GM18868 (cell line): ENCODE measurements around the gene PTPRM.

Experiments
- ATAC-seq: cut with Tn5 transposase; IDR thresholded peaks from one replicate; pipeline ENCODE4 v1.9.1; 2021; ENCODE audit warnings: mild to moderate bottlenecking, moderate library complexity; ENCODE audit not compliant: unreplicated experiment

The PTPRM gene

DNA sequence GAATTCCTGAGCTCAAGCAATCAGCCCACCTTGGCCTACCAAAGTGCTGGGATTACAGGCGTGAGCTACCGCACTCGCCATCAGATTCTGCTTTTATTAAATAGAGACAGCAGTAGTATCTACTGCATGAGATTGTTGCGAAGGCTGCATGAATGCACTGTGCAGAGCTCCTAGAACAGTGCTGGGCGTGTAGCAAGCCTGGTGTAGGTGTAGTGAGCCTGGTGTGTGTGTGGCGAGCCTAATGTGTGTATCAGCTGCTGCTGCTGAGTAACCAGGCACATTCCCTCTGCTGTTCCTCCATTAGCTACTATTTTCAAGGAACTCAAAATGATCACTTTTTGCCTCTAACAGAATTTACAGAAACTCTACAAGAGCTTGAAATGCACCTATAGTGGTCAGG, 57.6 kb downstream of the PTPRM start:
- no peak for ATAC-seq

DNA sequence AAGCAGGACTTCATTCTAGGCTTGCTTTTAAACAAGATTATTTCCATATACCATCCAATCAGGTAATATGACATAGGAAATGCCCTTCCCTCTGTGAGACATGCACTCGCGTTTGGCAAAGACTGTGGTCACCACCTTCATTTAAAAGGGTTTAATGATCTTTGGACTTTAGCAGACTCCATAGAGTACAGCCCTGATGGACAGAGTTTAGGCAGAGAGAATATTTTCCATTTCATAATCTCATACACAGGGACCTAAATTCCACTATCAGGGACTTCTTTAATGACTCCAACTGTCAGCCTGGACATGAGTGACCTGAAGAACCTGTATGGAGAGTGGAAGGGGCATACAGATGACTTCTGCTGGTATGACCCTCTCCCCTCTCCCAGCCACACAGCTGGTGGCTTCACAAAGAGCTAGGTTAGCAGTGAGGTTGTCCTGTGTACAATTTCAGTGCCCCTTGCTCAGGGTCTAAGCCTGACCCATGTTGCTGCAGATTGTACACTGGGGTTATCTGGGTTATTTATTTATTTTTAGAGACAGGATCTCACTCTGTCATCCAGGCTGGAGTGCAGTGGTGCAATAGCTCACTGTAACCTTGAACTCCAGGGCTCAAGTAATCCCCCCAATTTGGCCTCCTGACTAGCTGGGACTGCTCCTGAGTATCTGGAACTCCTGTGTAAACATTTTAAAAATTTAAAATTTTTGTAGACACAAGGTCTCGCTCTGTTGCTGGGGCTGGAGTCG, 59.2 kb downstream of the PTPRM start:
- ATAC-seq, result no peak

- no peak for ATAC-seq
These were observed 59.9 kb downstream of the PTPRM start for GRCh38 chr18:7626922-7627440.

- no peak for ATAC-seq
These were observed 62.3 kb downstream of the PTPRM start for GRCh38 chr18:7629416-7629815.

- no peak for ATAC-seq
These were observed 63.8 kb downstream of the PTPRM start for GRCh38 chr18:7630731-7631442.

GRCh38 chr18:7632152-7633098, 65.3 kb downstream of the PTPRM start:
- no peak for ATAC-seq

DNA sequence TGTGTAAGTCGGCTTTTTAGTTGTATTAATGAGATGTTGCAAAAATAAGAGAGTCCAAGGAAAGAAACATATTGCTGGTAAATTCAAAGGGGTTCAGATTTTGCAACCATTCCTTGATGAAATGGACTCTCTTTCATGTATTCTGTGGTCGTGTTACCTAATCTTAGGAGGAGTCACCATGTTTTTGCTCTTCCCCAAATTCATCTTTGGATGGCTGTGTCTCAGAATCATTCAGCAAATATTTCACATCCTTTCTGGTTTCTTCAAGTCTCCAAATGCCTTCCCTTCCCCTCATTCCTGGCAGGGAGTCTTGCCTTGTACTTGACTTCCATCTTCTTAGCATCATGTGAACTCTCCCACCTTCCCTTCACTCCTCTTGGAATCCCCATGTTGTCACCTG, 66.1 kb downstream of the PTPRM start:
- ATAC-seq, result no peak

DNA sequence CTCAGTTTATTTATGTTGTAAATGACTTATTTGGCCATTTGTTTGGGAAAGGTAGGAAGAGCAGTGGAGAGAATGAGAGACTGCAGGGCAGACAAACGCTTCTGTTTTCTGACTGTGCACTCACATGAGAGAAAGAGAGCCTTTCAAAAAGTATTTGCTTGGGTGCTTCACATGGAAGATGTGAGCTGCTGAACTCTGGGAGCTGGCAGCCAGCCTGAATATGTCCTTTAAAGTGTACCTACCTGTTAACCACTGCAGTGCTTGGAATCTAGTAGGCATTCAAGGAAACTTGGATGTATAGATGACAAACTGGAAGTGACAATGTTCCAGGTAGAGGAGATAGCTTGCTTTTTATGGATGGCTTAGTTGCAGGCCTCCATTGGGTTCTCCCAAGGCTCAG, 68.8 kb downstream of the PTPRM start:
- ATAC-seq, result no peak

- ATAC-seq, result no peak
These were observed 70.2 kb downstream of the PTPRM start for GRCh38 chr18:7637269-7637668.

DNA sequence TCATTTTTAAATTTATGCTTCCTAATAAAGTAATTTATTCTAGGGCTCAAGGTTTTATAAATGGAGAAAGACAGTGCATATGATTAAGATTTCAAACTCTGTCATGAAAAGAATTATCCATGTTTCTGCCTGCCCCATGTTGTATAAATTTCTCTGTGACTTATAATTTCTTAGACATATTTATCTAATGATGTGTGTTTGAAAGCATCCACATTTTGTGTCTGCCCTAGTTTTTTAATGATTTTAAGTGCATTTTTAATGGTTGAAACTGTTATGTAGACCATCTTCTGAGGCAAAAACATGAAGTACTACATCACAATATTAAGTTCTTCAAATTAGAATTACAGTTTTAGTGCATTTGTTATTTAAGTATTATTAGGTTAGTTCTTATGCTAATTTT, 71.2 kb downstream of the PTPRM start:
- no peak for ATAC-seq

GRCh38 chr18:7641813-7642212, 74.7 kb downstream of the PTPRM start:
- ATAC-seq, result no peak

DNA sequence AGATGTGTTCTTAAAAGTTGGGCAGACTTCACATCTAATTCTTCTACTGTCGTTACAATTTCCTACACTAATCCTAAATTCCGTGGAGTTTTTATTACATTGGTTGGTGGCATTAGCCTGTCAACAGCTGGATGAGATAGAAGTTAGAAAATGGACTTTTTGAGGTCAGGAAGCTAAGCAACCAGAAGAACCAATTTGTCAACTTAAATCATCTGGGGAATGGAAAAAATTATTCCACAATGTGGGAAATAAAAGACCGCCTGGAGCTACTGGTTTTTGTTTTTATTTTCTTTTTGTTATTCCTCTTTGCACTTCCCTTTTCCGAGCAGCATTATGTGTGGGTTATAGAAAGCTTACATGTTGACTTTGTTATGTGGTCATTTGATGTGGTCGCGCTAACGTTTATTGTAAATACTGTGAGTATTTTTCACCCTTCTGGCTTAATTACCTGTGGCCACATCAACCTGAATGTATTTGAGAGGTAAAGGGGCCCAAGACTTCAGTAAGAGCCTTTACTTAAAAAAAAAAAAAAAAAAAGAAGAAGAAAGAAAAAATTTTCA, 75.3 kb downstream of the PTPRM start:
- ATAC-seq, result no peak

GRCh38 chr18:7645756-7646155, 78.6 kb downstream of the PTPRM start:
- ATAC-seq, result no peak

GRCh38 chr18:7646174-7646886, 79.2 kb downstream of the PTPRM start:
- ATAC-seq, result no peak

DNA sequence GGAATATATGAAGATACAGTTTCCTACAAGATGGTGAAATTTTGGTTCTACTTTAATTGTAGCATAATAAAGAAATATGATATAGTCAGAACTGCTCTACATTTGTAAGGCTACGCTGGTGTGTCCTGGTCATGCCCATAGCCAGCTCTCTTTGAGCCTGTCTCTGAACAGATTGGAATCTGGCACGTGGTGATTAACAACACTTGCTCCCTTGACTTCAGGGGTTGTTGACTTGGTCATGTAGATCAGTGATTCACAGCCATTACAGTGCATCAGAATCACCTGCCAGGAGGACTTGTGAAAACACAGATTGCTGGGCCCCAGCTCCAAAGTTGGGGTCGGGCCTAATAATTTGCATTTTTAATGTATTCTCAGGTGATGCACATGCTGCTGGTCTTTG, 80.4 kb downstream of the PTPRM start:
- no peak for ATAC-seq

DNA sequence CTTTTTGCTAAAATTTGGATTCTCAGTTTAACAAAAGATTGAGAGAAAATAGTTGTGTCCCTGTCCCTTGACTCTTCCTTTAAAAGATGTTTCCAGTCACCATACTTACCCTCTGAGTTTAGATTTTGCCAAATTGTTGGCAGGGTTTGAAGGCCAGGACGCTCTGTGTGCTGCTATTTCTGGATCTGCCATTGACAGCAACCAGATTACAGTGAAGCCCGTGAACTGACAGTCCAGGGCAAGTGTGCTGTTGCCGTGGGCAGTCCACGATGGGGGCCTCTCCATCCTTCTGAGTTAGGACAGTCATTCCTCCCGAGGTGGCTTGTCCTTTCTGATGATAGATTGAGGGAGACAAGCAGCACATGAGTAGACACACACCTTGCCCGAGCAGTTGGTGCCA, 89.9 kb downstream of the PTPRM start:
- no peak for ATAC-seq

- no peak for ATAC-seq
These were observed 90.8 kb downstream of the PTPRM start for GRCh38 chr18:7657937-7658336.

DNA sequence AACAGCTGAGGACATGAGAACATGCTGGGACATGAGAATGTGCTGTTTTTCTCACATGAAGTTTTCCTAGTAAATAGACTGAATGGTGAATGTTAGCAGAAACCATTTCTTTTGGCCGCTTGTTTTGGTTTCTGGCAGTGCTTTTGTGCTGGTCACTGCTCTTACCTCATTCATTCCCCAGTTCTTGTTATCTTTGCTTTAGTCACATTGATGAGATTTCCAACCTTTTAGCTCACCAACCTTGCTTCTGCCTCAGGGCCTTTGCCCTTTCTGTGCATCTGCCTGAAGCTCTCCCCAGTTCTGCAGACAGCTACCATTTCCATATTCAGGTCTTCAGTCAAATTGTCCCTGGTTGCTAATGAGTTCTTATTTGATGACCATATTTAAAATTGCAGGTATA, 91.6 kb downstream of the PTPRM start:
- no peak for ATAC-seq

DNA sequence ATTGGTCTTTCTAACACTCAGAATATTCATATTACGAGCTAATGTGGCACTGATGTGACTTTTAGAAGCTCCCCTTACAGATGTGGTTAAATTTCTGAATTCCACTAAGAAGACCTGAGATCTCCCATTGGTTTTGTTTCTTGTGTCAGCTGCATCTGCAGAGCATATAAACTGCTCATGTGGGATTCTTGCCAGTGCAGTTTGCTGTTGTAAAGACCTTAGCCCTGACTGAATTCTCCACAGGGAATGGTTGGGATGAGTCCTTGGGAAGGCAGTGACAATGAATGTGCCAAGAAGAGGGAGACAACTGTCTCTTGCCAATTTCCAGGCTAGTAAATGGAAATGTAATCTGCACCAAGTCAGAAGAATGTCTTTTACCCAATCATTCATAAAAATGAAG, 94.1 kb downstream of the PTPRM start:
- ATAC-seq, result no peak

- ATAC-seq, result no peak
These were observed 95.8 kb downstream of the PTPRM start for GRCh38 chr18:7662866-7663265.
